ENCODE results near the gene KDM5B.
A peak's percentile ranks its signal among the peaks of the same experiment; 100 is the strongest.

The KDM5B gene

DNA sequence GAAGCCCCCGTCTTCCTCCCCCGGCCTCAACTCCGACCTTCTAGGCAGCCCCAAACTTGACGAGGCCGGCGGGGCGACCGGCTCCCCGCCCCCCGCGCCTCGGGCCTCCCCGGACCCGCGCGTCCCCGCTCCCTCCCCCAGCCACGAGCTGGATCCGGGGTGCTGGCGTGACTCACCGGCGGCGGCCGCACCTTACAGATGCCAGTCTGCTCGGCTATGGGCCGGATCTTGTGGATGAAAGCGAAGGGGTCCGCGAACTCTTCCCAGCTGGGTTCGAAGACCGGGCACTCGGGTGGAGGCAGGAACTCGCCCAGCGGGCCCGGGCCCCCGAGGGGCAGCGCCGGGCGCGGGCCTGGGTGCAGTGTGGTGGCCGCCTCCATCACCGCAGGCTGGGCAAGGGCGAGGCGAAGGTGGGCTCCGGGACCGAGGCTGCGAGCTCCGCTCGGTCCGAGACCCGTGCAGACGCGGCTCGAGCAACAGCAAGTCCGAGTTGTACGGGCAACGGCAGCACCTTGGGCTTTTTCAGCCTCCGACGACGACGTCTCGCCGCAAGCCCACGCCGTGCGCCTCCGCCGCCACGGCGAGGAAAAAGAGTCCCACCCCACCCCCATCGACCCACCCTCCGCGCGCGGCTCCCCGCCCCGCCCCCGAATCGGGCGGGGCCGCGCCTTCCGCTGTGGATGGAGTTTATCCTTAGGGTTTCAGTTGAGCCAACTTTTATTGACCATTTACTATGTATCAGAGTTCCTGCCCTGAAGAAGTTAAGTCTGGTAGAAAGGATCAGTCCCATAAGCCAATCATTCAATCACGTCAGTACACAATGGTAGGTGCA is at the start of gene KDM5B:
KDM5B (minus strand) TSS at position 496 of the 832 bp plus-strand sequence; CDS start at position 380, 116 bp downstream.
- peak within 1 kb of the TSS; percentile 86 for H3K27ac ChIP-seq
- POLR2A ChIA-PET (ENCODE audit: low non-redundant PET) = interaction anchor here (0.5 to 0.9 kb wide), 4 partner anchors 12 to 559 kb away, joined by 3 to 4 read pairs (median 3); no protein-coding TSS in a partner anchor
- TF ChIP-seq, protein P1, sequence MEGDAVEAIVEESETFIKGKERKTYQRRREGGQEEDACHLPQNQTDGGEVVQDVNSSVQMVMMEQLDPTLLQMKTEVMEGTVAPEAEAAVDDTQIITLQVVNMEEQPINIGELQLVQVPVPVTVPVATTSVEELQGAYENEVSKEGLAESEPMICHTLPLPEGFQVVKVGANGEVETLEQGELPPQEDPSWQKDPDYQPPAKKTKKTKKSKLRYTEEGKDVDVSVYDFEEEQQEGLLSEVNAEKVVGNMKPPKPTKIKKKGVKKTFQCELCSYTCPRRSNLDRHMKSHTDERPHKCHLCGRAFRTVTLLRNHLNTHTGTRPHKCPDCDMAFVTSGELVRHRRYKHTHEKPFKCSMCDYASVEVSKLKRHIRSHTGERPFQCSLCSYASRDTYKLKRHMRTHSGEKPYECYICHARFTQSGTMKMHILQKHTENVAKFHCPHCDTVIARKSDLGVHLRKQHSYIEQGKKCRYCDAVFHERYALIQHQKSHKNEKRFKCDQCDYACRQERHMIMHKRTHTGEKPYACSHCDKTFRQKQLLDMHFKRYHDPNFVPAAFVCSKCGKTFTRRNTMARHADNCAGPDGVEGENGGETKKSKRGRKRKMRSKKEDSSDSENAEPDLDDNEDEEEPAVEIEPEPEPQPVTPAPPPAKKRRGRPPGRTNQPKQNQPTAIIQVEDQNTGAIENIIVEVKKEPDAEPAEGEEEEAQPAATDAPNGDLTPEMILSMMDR (conservative IDR thresholded peaks at IDR 0.05; ENCODE audit: low read depth) = no peak
- peak; percentile 94 for DNase-seq (ENCODE audit: low spot score)
- CTCF ChIA-PET = interaction anchor here (0.8 kb wide), 1 partner anchor 44 kb away, joined by 4 read pairs; no protein-coding TSS in a partner anchor

DNA sequence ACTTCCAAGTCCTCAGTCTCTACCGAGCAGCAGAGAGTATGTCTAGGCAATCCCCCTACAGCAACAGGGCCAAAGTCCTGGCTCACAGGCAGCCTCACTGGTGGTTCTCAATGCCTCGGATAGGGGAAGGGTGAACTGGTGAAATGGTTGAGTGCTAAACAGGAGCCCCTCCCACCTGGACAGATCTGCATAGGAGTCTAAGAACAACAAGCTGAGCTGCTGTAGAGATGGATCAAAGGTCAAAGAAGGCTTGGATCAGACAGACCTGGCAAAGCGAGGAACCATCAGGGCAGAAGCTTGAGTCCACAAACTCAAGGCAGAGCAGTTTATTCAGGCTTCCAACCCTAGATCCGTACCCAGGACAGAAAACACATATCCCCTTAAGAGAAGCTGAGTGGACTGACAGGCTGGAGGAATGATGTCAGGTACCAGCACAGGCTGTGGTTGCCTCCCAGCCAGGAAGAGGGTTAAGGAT is 49.0 kb upstream of the KDM5B start:
- POLR2A ChIA-PET (ENCODE audit: low non-redundant PET) = no interaction called here
- H3K27ac ChIP-seq = no peak overlapping the region
- DNase-seq (ENCODE audit: low spot score) = no peak
- TF ChIP-seq, protein P1 (conservative IDR thresholded peaks at IDR 0.05; ENCODE audit: low read depth) = no peak
- CTCF ChIA-PET = interaction anchor here (1.0 kb wide), 1 partner anchor 47 kb away, joined by 3 read pairs; the partner anchor contains the start of gene PCAT6

DNA sequence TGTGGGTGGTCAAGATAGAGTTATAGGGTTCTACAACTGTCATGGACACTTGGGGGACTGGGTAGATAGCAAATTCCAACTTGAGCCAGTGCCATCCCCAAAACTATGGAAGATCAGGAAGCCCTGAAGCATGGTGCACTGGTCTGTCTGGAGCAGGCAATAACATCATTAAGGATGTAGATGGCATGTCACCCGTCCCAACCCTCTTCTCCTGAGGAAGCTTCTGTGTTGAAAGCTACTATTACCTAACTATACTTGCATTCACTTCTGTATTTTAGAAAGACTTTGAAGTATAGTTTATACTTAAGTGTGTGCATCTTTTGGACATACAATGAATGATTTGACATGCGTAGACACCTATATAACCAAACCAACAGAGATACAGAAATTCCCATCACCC is 47.8 kb upstream of the KDM5B start:
- DNase-seq (ENCODE audit: low spot score) = no peak
- POLR2A ChIA-PET (ENCODE audit: low non-redundant PET) = no interaction called here
- TF ChIP-seq, protein P1 (conservative IDR thresholded peaks at IDR 0.05; ENCODE audit: low read depth) = no peak
- no peak overlapping the region for H3K27ac ChIP-seq
- CTCF ChIA-PET = interaction anchor here (0.6 kb wide), 1 partner anchor 69 kb away, joined by 5 read pairs; no protein-coding TSS in a partner anchor

DNA sequence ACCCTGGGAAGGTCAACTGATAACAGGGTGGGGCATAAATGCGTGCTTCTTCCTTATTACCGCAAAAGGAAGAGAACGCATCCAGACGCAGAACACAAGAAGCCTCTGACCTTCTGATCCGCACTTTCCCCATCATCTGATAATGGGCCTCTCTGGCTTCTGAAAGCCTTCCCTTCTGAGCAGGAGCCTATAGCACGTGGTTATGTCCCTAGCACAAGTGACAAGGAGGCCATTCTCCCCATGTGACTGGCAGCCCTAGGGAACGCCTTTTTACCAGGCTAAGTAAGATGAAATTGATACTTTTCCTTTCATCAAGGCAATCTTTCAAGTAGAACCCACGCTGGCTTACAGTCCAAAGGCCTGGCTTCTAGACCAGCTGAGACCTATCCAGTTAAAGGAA is 46.6 kb upstream of the KDM5B start:
- DNase-seq (ENCODE audit: low spot score) = no peak
- POLR2A ChIA-PET (ENCODE audit: low non-redundant PET) = no interaction called here
- CTCF ChIA-PET = no interaction called here
- TF ChIP-seq, protein P1 (conservative IDR thresholded peaks at IDR 0.05; ENCODE audit: low read depth) = no peak
- H3K27ac ChIP-seq = no peak overlapping the region

DNA sequence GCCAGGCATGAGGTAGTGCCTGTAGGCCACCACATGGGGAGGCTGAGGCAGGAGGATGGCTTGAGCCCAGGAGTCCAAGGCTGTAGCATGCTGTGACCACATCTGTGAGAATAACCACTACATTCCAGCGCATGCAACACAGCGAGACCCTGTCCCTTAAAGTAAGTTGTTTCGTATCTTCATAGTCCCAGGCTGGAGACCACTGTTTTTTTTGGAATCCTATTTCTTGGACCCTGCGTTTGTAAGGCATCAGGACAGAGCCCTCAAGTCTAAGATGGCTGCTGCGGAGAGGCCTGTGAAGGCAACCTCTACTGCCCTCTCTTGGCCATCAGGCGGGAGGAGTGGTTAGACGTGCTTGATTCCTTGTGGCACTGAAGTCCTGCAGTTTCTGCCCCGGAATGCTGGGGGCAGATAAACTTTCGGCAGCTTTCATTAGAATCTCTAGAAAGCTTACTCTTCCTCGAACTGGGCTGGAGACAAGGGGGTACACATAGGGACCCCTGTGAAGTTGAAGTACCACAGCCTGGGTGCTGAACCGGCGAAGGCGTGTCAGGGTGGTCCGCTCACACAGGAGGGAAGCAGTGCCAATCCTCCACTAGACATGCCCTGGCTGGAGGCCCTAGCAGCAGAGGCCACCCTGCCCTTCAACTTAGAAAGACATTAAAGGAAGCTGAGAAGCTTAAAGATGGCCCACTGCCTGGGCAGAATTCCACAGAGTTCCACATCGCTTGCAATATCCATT is 44.1 kb upstream of the KDM5B start:
- ChIA-PET POLR2A (ENCODE audit: low non-redundant PET) (no interaction called here), CTCF (interaction anchor here (0.6 to 1.5 kb wide), 8 partner anchors 9 to 169 kb away, joined by 3 to 5 read pairs (median 4); partner anchors contain the start of gene KDM5B)
- no peak overlapping the region for H3K27ac ChIP-seq
- peak; percentile 70 for DNase-seq (ENCODE audit: low spot score)
- TF ChIP-seq, protein P1 (conservative IDR thresholded peaks at IDR 0.05; ENCODE audit: low read depth) = no peak; the same call in 1 of the 2 replicates
